ENCODE measurements around the gene DPPA5. TPM values are rescaled to one million over a fixed set of nuclear protein-coding genes. Genes with fewer than 3 reads are reported as not detected.

Gene DPPA5, protein sequence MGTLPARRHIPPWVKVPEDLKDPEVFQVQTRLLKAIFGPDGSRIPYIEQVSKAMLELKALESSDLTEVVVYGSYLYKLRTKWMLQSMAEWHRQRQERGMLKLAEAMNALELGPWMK
- not detected in 2 replicates for total RNA-seq

DNA sequence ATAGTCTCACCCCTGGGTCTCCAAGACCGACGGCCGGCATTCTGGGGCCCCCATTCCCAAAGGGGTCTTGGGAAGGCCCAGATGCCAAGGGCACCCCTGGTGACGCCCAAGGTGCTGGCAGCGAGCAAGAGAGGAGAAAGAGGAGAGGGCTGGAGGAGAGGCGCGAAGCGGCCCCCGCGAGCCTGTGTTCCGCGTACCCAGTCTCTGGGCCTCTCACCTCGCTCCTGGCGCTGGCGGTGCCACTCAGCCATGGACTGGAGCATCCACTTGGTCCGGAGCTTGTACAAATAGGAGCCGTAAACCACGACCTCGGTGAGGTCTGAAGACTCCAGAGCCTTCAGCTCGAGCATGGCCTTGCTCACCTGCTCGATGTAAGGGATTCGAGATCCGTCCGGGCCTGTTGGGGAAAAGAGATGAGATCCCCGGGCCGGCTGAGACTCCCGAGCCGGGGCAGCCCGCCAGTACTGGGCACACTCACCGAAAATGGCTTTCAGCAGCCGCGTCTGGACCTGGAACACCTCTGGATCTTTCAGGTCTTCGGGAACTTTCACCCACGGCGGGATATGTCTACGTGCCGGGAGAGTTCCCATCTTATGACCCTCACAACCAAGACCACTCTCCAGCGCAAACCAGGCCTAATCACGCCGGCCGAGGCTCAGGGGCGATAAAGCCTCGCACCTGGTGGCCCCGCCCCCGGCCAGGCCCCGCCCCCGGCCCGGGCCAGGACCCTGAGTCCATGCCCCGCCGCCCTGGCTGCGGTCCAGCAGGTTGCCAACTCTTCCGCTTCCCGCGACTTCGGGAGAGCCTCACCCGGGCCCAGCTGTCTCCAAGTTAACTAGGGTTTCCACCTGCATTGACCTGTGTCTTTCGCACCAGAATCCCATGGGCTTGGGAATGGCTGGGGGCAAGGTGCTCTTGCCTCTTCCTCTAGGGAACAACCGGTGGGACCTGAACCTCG is at the start of gene DPPA5:
Gene DPPA5, minus strand, starts transcription at position 641 of the 958 bp plus-strand sequence. Its CDS starts 51 bp downstream, at position 590.

DNA sequence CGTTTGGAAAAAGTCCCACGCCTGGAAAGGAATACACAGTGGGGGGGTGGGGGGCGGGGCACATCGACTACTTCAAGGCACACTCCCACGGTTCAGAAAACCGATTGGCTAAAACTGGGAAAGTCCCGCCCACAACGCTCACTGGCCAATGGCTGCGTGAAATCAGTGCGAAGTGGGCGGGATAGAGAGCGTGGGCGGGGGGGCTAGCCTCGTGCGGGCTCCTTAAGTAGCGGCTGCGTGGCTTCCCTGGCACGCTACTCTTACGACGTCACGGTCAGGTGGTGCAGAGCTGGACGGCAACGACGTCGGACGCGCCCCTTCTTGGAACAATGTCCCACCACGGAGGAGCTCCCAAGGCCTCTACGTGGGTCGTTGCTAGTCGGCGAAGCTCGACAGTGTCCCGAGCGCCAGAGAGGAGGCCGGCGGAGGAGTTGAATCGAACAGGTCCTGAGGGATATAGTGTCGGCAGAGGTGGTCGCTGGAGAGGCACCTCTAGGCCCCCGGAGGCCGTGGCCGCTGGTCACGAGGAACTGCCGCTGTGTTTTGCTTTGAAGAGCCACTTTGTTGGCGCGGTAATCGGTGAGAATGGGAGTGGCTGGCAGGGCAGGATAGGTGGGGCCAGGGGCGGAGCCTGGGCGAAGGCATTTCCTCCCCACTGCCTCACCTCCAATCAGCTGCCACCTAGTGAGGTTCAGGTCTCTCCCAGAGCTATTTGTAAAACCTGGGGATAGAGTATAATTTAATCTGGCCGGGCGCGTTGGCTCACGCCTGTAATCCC is 40.7 kb upstream of the DPPA5 start, which contains the start of gene DDX43:
Gene DDX43, plus strand, starts transcription at position 252 of the 778 bp plus-strand sequence. Its CDS starts 78 bp downstream, at position 330.

DNA sequence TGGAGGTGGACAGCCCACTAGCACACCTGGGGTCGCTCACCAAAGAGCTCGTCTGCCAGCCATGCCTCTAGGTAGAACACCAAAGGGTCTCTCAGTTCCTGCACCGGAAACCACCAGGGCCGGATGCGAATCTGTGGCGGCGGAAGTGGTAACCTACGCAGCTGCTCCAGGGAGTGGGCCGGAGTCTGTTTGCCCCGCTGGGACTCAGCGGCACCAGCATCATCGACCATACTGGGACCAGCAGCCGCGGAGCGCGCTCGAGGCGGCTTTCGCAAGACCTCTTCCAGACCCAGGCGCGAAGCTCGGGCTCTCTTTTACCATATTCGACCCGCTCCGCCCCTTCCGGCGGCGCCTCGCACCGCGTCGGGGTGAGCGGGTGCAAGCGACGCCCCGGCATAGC is 15.5 kb upstream of the DPPA5 start, which contains the start of gene OOEP:
Gene OOEP, minus strand, starts transcription at position 335 of the 400 bp plus-strand sequence. Its CDS starts 105 bp downstream, at position 230.

DNA sequence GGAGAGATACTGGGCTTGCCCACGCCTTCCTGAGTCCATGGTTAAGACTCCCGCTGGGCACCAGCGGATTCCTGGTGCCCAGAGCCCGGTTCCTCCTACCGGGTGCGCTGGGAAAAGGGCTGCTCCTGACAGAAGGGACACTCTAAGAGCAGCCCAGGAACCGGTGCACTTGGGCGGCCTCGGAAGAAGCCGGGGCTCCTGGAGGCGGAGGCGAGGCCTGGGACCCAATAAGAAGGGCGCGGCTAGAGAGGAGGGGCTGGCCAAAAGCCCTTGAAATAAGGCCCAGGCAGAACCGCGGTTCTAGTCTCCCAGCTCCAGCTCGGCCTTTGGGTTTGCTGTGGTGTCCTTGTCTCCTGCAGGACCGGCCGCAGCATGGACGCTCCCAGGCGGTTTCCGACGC is 8.3 kb upstream of the DPPA5 start, which contains the start of gene KHDC3L:
Gene KHDC3L, plus strand, starts transcription at position 301 of the 400 bp plus-strand sequence. Its CDS starts 72 bp downstream, at position 373.

Other genes with a start within 250 kb of the DPPA5 start
- not detected in 2 replicates for gene KHDC1L, start 128.8 kb downstream of the DPPA5 start, total RNA-seq
- gene KHDC1, start 91.1 kb downstream of the DPPA5 start, total RNA-seq, result 3.4 and 3.5 TPM in 2 replicates
- gene KHDC3L, start 8.4 kb upstream of the DPPA5 start, total RNA-seq, result not detected in 2 replicates
- gene OOEP, start 15.6 kb upstream of the DPPA5 start, total RNA-seq, result not detected in 2 replicates
- 0.37 and 2.3 TPM in 2 replicates for gene DDX43, start 40.6 kb upstream of the DPPA5 start, total RNA-seq
- 2.3 and 2.4 TPM in 2 replicates for gene CGAS, start 98.0 kb upstream of the DPPA5 start, total RNA-seq
- gene MTO1, start 107.5 kb upstream of the DPPA5 start, total RNA-seq, result 12.5 and 19.5 TPM in 2 replicates
- 11,816 and 12,198 TPM in 2 replicates for gene EEF1A1, start 166.8 kb upstream of the DPPA5 start, total RNA-seq